Mesenchymal stem cell (in vitro differentiated cells and primary cell): Measurements from ENCODE around the gene KNSTRN.

ENCODE experiments used
- DNase-seq: peaks from one replicate; pipeline ENCODE4 v3.0.0-alpha.2; 2013
- H2AFZ ChIP-seq: one replicate; pipeline ENCODE4 v1.6.1; 2013; ENCODE audit warnings: low read depth, mild to moderate bottlenecking, control low read depth, inconsistent platforms, low read length, moderate library complexity
- H2AK5ac ChIP-seq: 2 replicates; pipeline ENCODE4 v1.6.1; 2013; ENCODE audit warnings: low read length, moderate library complexity, mild to moderate bottlenecking, inconsistent platforms; ENCODE audit not compliant: severe bottlenecking
- H2BK120ac ChIP-seq: one replicate; pipeline ENCODE4 v1.6.1; 2013; ENCODE audit warnings: low read depth, mild to moderate bottlenecking, inconsistent platforms, low read length, moderate library complexity
- H2BK12ac ChIP-seq, 2 experiments: one replicate each; pipeline ENCODE4 v1.6.1; 2013; ENCODE audit warnings: inconsistent platforms in 2 of 2, low read length in 2 of 2, mild to moderate bottlenecking in 2 of 2, moderate library complexity in 2 of 2, control low read depth in 1 of 2
- H2BK15ac ChIP-seq: one replicate; pipeline ENCODE4 v1.6.1; 2013; ENCODE audit warnings: mild to moderate bottlenecking, low read depth, inconsistent platforms; ENCODE audit not compliant: poor library complexity, severe bottlenecking
- H2BK5ac ChIP-seq: 2 replicates; pipeline ENCODE4 v1.6.1; 2013; ENCODE audit warnings: low read depth, mild to moderate bottlenecking, low read length, control low read depth, inconsistent platforms; ENCODE audit not compliant: poor library complexity, severe bottlenecking
- H3K14ac ChIP-seq, 2 experiments: one replicate each; pipeline ENCODE4 v1.6.1; 2013; ENCODE audit warnings: inconsistent platforms in 2 of 2, low read length in 2 of 2, control low read depth in 1 of 2, mild to moderate bottlenecking in 1 of 2, moderate library complexity in 1 of 2
- H3K18ac ChIP-seq, 2 experiments: one replicate each; pipeline ENCODE4 v1.6.1; 2013; ENCODE audit warnings: inconsistent platforms in 2 of 2, low read length in 2 of 2, control low read depth in 1 of 2, low read depth in 1 of 2, mild to moderate bottlenecking in 1 of 2
- H3K23ac ChIP-seq, 2 experiments: one replicate each; pipeline ENCODE4 v1.6.1; 2013; ENCODE audit warnings: inconsistent platforms in 2 of 2, low read length in 2 of 2, mild to moderate bottlenecking in 2 of 2, moderate library complexity in 2 of 2, control low read depth in 1 of 2
- H3K27ac ChIP-seq: 2 replicates; pipeline ENCODE4 v1.5.1; 2013; ENCODE audit warnings: mild to moderate bottlenecking, moderate library complexity, low read length, control low read depth, inconsistent platforms; ENCODE audit not compliant: poor library complexity, severe bottlenecking
- H3K27me3 ChIP-seq, 2 experiments: 2 replicates each; pipeline versions ENCODE4 v1.6.1 to v1.7.0; 2013; ENCODE audit warnings: low read length in 2 of 2, mild to moderate bottlenecking in 2 of 2, moderate library complexity in 2 of 2, control low read depth in 1 of 2, inconsistent platforms in 1 of 2; ENCODE audit not compliant: control insufficient read depth in 1 of 2, insufficient read depth in 1 of 2
- H3K36me3 ChIP-seq, 2 experiments: 2 replicates each; pipeline versions ENCODE4 v1.6.1 to v1.7.0; 2013; ENCODE audit warnings: low read length in 2 of 2, control low read depth in 1 of 2, inconsistent platforms in 1 of 2, low read depth in 1 of 2, mild to moderate bottlenecking in 1 of 2; ENCODE audit not compliant: insufficient read depth in 2 of 2, control insufficient read depth in 1 of 2
- H3K4ac ChIP-seq, 2 experiments: one replicate each; pipeline ENCODE4 v1.6.1; 2013; ENCODE audit warnings: inconsistent platforms in 2 of 2, low read length in 2 of 2, mild to moderate bottlenecking in 2 of 2, moderate library complexity in 2 of 2, control low read depth in 1 of 2, low read depth in 1 of 2
- H3K4me1 ChIP-seq: 2 replicates; pipeline ENCODE4 v1.6.1; 2013; ENCODE audit warnings: low read depth, low read length, control low read depth; ENCODE audit not compliant: control insufficient read depth, insufficient read depth
- H3K4me2 ChIP-seq: 2 replicates; pipeline ENCODE4 v1.6.1; 2013; ENCODE audit warnings: low read length, mild to moderate bottlenecking, inconsistent platforms; ENCODE audit not compliant: poor library complexity, severe bottlenecking
- H3K4me3 ChIP-seq, 2 experiments: 2 replicates each; pipeline versions ENCODE4 v1.5.1 to v1.7.0; 2013; ENCODE audit warnings: low read length in 2 of 2, mild to moderate bottlenecking in 2 of 2, control low read depth in 1 of 2, low read depth in 1 of 2; ENCODE audit not compliant: insufficient read depth in 1 of 2
- H3K79me1 ChIP-seq: replicated peaks from 2 replicates; pipeline ENCODE4 v1.6.1; 2013; ENCODE audit warnings: mild to moderate bottlenecking, control low read depth, low read length, inconsistent platforms; ENCODE audit not compliant: poor library complexity, severe bottlenecking
- H3K9ac ChIP-seq: 2 replicates; pipeline ENCODE4 v1.7.0; 2013; ENCODE audit warnings: mild to moderate bottlenecking, low read length, moderate library complexity
- H3K9me3 ChIP-seq: 2 replicates; pipeline ENCODE4 v1.7.0; 2013; ENCODE audit warnings: mild to moderate bottlenecking, low read length; ENCODE audit not compliant: control insufficient read depth
- H4K8ac ChIP-seq: one replicate; pipeline ENCODE4 v1.6.1; 2013; ENCODE audit warnings: inconsistent platforms, mild to moderate bottlenecking, low read length, moderate library complexity
- H4K91ac ChIP-seq: one replicate; pipeline ENCODE4 v1.6.1; 2013; ENCODE audit warnings: mild to moderate bottlenecking, low read length, inconsistent platforms
- WGBS: methylation state at CpG from one replicate; pipeline ENCODE4 v1.1.7; 2013; ENCODE audit warnings: mixed read lengths; 5-methylcytosine and 5-hydroxymethylcytosine counted together

The KNSTRN gene

GRCh38 chr15:40438712-40439111, 56.2 kb downstream of the KNSTRN start:
- Histone ChIP-seq H3K27ac (no peak overlapping the region), H2BK12ac (no peak overlapping the region), H3K79me1 (peaks cover 6% of the 10 kb centered on the region), H3K4me3 (no peak overlapping the region), H2AFZ (no peak overlapping the region), H3K9ac (no peak overlapping the region), H3K14ac (no peak overlapping the region), H2AK5ac (no peak overlapping the region), H3K4me2 (no peak overlapping the region), H3K27me3 (peaks cover 53 to 64% of the 10 kb centered on the region in 2 experiments), H3K36me3 (peaks cover 0 to 3% of the 10 kb centered on the region in 2 experiments), H4K91ac (no peak overlapping the region), H2BK15ac (no peak overlapping the region), H3K18ac (no peak overlapping the region), H3K9me3 (no peaks in the 10 kb centered on the region), H4K8ac (no peak overlapping the region), H3K4ac (no peak overlapping the region), H3K4me1 (peaks cover 33% of the 10 kb centered on the region), H2BK5ac (no peak overlapping the region), H3K23ac (no peak overlapping the region), H2BK120ac (no peak overlapping the region)
- 57% methylated on average over 10 of the region's 12 CpGs for WGBS
- no peak for DNase-seq

DNA sequence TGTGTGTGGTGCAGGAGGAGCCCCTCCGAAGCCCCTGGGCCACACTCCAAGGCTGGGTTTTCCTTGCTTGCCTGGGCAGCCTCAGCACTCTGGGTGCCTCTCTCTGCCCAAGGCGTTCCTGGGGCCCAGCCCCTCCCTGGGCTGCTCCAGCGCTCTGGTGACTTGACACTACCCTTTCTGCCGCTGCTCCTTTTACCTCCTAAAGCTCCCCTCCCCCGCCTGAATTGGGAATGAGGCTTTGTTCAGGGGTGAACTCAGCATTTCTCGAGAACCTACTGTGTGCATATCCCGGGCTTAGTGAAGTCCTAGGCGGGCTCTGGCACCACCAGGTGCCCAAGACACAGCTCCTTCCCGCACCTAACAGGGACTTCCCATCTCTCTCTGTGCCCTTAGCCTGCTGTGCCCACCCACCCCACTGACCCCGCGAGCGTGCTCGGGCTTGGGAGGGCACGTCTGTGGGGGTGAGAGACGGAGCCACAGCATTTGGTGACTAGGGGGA, 57.0 kb downstream of the KNSTRN start:
- H2AFZ ChIP-seq = no peak overlapping the region
- H3K14ac ChIP-seq = no peak overlapping the region
- H3K9me3 ChIP-seq = no peaks in the 10 kb centered on the region
- H3K27ac ChIP-seq = no peak overlapping the region
- WGBS = 5% methylated on average over 15 of the region's 15 CpGs
- H3K79me1 ChIP-seq = peaks cover 7% of the 10 kb centered on the region
- no peak overlapping the region for H2AK5ac ChIP-seq
- H4K8ac ChIP-seq = peak overlapping the region; percentile 79
- no peak for DNase-seq
- H3K9ac ChIP-seq = peak overlapping the region; percentile 83
- H3K36me3 ChIP-seq = peaks cover 0 to 3% of the 10 kb centered on the region in 2 experiments
- H2BK120ac ChIP-seq = no peak overlapping the region
- H3K27me3 ChIP-seq = peaks cover 45 to 57% of the 10 kb centered on the region in 2 experiments
- H3K4me1 ChIP-seq = peaks cover 33% of the 10 kb centered on the region
- H2BK5ac ChIP-seq = no peak overlapping the region
- H2BK12ac ChIP-seq = peak overlapping the region in 1 of 2 experiments; percentile 92
- H3K18ac ChIP-seq = peak overlapping the region; percentile 63 to 82
- no peak overlapping the region for H2BK15ac ChIP-seq
- no peak overlapping the region for H3K23ac ChIP-seq
- H3K4ac ChIP-seq = peak overlapping the region in 1 of 2 experiments; percentile 79
- H3K4me2 ChIP-seq = peak overlapping the region; percentile 100
- peak overlapping the region; percentile 54 to 90 for H3K4me3 ChIP-seq
- peak overlapping the region; percentile 52 for H4K91ac ChIP-seq

GRCh38 chr15:40439960-40440742, 57.6 kb downstream of the KNSTRN start:
- H3K18ac ChIP-seq = peak overlapping the region; percentile 74 to 82
- peak overlapping the region; percentile 98 for H2BK15ac ChIP-seq
- peak overlapping the region; percentile 51 to 92 for H2BK12ac ChIP-seq
- H3K4me1 ChIP-seq = peaks cover 33% of the 10 kb centered on the region
- peak overlapping the region; percentile 5 for H3K27ac ChIP-seq
- H3K27me3 ChIP-seq = peaks cover 38 to 51% of the 10 kb centered on the region in 2 experiments
- no peak overlapping the region for H2BK5ac ChIP-seq
- H3K9ac ChIP-seq = peak overlapping the region; percentile 83
- H4K91ac ChIP-seq = peak overlapping the region; percentile 52
- peak overlapping the region; percentile 43 for H2AFZ ChIP-seq
- peak overlapping the region; percentile 100 for H3K4me2 ChIP-seq
- peak overlapping the region; percentile 79 for H4K8ac ChIP-seq
- peak overlapping the region; percentile 54 to 90 for H3K4me3 ChIP-seq
- WGBS = under 1% methylated on average over 25 of the region's 35 CpGs
- H3K23ac ChIP-seq = peak overlapping the region in 1 of 2 experiments; percentile 28
- no peak overlapping the region for H2AK5ac ChIP-seq
- no peaks in the 10 kb centered on the region for H3K9me3 ChIP-seq
- H3K14ac ChIP-seq = peak overlapping the region in 1 of 2 experiments; percentile 61
- H3K4ac ChIP-seq = peak overlapping the region; percentile 62 to 79
- H2BK120ac ChIP-seq = peak overlapping the region; percentile 71
- H3K36me3 ChIP-seq = peaks cover 0 to 3% of the 10 kb centered on the region in 2 experiments
- peak; percentile 65 for DNase-seq
- H3K79me1 ChIP-seq = peaks cover 10% of the 10 kb centered on the region
